Common myeloid progenitor, CD34-positive (primary cell): Measurements from ENCODE around the gene PPP1R15B.

Experiments
- CTCF ChIA-PET: fragments of 350-600 bp; sonication (Branson Sonifier 250); formaldehyde crosslinking; loops from one replicate; lab custom pipeline; 2021; ENCODE audit warnings: antibody characterized with exemption; lab: Charles Lee
- POLR2A ChIA-PET: fragments of 350-600 bp; sonication (Branson Sonifier 250); formaldehyde crosslinking; loops from one replicate; lab custom pipeline; 2021; ENCODE audit warnings: antibody characterized with exemption; lab: Charles Lee
- DNase-seq, 3 donors: peaks; one replicate each; pipeline versions ENCODE4 v3.0.0 to v3.0.0-alpha.2; 2013
- H3K27ac ChIP-seq, 2 experiments: 1 replicate in 1 of 2; 2 replicates in 1 of 2; pipeline ENCODE4 v1.7.0; 2013; ENCODE audit warnings: inconsistent platforms in 2 of 2, low read length in 2 of 2, mild to moderate bottlenecking in 2 of 2, low read depth in 1 of 2, moderate library complexity in 1 of 2; ENCODE audit not compliant: severe bottlenecking in 2 of 2, insufficient read depth in 1 of 2, poor library complexity in 1 of 2
- H3K27me3 ChIP-seq, 5 experiments: replicated peaks in 2 of 5; 1 replicate in 3 of 5; 2 replicates in 2 of 5; pipeline versions ENCODE4 v1.6.1 to v1.7.0; 2013; ENCODE audit warnings: low read length in 4 of 5, mild to moderate bottlenecking in 2 of 5, moderate library complexity in 2 of 5, inconsistent platforms in 1 of 5; ENCODE audit not compliant: insufficient read depth in 5 of 5, control insufficient read depth in 4 of 5
- H3K36me3 ChIP-seq, 4 experiments: 1 replicate in 2 of 4; 2 replicates in 2 of 4; pipeline versions ENCODE4 v1.6.1 to v1.7.0; 2013; ENCODE audit warnings: low read length in 3 of 4, control low read depth in 1 of 4, mild to moderate bottlenecking in 1 of 4; ENCODE audit not compliant: control insufficient read depth in 4 of 4, insufficient read depth in 4 of 4
- H3K4me1 ChIP-seq, 4 experiments: 1 replicate in 3 of 4; 2 replicates in 1 of 4; pipeline versions ENCODE4 v1.6.1 to v1.7.1; 2013; ENCODE audit warnings: low read length in 3 of 4, mild to moderate bottlenecking in 3 of 4, control low read depth in 1 of 4, inconsistent platforms in 1 of 4, moderate library complexity in 1 of 4; ENCODE audit not compliant: control insufficient read depth in 4 of 4, insufficient read depth in 4 of 4; ENCODE audit errors: control extremely low read depth in 1 of 4
- H3K4me3 ChIP-seq, 7 experiments: 1 replicate in 4 of 7; 2 replicates in 3 of 7; pipeline versions ENCODE4 v1.5.1 to v1.7.0; 2013; ENCODE audit warnings: mild to moderate bottlenecking in 7 of 7, low read length in 6 of 7, moderate library complexity in 6 of 7, inconsistent platforms in 2 of 7, low read depth in 2 of 7, control low read depth in 1 of 7; ENCODE audit not compliant: insufficient read depth in 4 of 7, control insufficient read depth in 1 of 7; ENCODE audit errors: extremely low read depth in 1 of 7
- H3K9me3 ChIP-seq, 5 experiments: 1 replicate in 4 of 5; 2 replicates in 1 of 5; pipeline versions ENCODE4 v1.6.1 to v1.7.1; 2013; ENCODE audit warnings: low read length in 4 of 5, mild to moderate bottlenecking in 2 of 5, inconsistent platforms in 1 of 5, low read depth in 1 of 5, moderate library complexity in 1 of 5; ENCODE audit not compliant: control insufficient read depth in 4 of 5, insufficient read depth in 2 of 5; ENCODE audit errors: control extremely low read depth in 1 of 5
- WGBS: methylation state at CpG from one replicate; pipeline ENCODE4 v1.1.5; 2013; ENCODE audit not compliant: insufficient coverage; 5-methylcytosine and 5-hydroxymethylcytosine counted together

The PPP1R15B gene

DNA sequence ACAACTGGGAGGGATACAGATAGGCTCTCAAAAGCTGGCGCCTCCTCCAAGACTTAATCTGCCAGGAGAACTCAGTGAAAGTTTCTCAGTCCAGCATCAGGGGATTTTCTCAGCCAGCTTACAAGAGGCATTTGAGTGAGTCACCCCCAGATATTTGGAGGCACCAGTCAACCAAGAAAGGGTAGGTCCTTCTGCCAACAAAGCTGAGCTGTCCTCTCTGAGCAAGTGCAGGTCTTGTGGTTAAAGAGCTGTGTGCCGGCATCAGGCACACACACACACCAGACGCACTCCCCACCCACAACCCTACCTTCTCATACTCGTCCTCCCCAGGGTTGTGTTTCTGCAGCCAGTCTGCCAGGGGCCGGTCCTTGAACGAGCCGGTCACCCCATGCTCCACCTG, 27.0 kb upstream of the PPP1R15B start:
- WGBS: 93% methylated on average over 3 of the region's 7 CpGs
- POLR2A ChIA-PET: interaction anchor here (0.6 kb wide), 1 partner anchor 1611 kb away, joined by 4 read pairs; no protein-coding TSS in a partner anchor
- DNase-seq: no peak
- Histone ChIP-seq H3K9me3 (no peaks in the 10 kb centered on the region), H3K27me3 (no peaks in the 10 kb centered on the region), H3K27ac (no peak overlapping the region), H3K4me1 (no peaks in the 10 kb centered on the region), H3K4me3 (no peak overlapping the region), H3K36me3 (peaks cover 23 to 82% (median 54%) of the 10 kb centered on the region in 4 experiments)
- CTCF ChIA-PET: interaction anchor here (0.9 to 26.4 kb wide), 8 partner anchors 6 to 62 kb away, joined by 3 to 916 read pairs (median 108); partner anchors contain the start of gene PIK3C2B

DNA sequence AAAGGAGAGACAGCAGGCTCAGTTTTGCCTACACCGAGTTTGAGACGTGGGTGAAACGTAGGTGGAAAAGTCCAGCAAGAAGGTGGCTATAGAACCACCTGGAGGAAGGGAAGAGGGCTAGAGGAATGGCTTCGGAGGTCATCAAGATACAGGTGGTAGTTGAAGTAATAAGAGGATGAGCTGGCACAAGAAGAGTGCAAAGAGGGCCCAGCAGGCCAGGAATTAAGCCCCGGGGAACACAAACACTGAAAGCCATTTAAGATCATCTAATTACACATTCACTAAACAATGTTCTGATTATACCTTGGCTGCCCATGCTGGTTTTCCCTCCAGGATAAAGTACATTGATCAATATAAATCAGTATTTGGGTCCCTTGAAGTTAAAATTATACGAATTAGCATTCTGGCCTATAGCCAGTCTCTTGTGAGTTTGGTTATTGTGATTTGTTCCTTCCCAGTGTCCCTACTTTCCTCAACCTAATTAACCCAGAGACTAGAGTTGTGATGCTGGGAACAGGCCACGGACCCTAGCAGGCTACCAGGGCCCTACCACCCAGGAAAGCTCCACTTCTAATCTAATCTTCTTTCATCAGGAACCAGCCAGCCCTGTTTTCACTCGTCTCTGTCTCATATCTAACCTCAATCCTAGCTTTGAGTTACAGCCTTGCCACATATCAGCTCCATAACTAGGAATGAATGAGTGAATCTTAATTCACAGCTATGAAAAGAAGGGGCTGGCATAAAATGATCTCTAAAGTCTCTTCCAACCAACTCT, 26.4 kb upstream of the PPP1R15B start:
- 100% methylated on average over 4 of the region's 8 CpGs for whole genome bisulfite sequencing
- ChIA-PET CTCF (interaction anchor here (0.8 to 26.4 kb wide), 8 partner anchors 6 to 62 kb away, joined by 3 to 916 read pairs (median 108); partner anchors contain the start of gene PIK3C2B), POLR2A (no interaction called here)
- Histone ChIP-seq H3K27me3 (no peaks in the 10 kb centered on the region), H3K27ac (no peak overlapping the region), H3K4me3 (no peak overlapping the region), H3K9me3 (no peaks in the 10 kb centered on the region), H3K36me3 (peaks cover 16 to 82% (median 55%) of the 10 kb centered on the region in 4 experiments), H3K4me1 (no peaks in the 10 kb centered on the region)
- no peak for DNase-seq

DNA sequence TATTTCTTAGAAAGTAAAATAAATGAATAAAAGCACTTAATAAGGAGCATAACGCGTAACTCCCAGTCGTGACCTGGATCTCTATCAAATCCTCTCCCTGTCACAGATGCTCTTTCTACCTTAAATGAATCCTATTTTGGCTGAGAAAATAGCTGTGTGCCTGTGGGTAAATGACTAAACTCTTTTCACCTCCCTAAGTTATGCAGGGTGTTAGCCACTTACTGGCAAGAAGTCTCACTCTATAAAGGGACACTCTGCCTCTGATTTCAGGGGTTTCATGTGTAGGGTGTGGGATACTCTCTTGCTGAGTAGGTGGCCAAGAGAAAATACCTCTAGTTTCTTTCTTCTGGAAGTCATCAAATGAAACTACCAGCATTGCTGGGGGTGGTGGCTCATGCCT, 24.3 kb upstream of the PPP1R15B start:
- WGBS: no CpG with 5 or more reads among the region's 3 CpGs
- H3K4me3 ChIP-seq: no peak overlapping the region
- H3K27me3 ChIP-seq: no peaks in the 10 kb centered on the region
- ChIA-PET POLR2A (no interaction called here), CTCF (interaction anchor here (0.8 to 26.4 kb wide), 4 partner anchors 9 to 95 kb away, joined by 3 to 916 read pairs (median 114); partner anchors contain the start of gene PIK3C2B)
- peaks cover 11 to 80% (median 46%) of the 10 kb centered on the region in 4 experiments for H3K36me3 ChIP-seq
- DNase-seq: no peak
- H3K4me1 ChIP-seq: no peaks in the 10 kb centered on the region
- H3K27ac ChIP-seq: no peak overlapping the region
- H3K9me3 ChIP-seq: no peaks in the 10 kb centered on the region

GRCh38 chr1:204435381-204435831, 23.8 kb upstream of the PPP1R15B start:
- H3K4me1 ChIP-seq: no peaks in the 10 kb centered on the region
- H3K9me3 ChIP-seq: no peaks in the 10 kb centered on the region
- H3K27ac ChIP-seq: no peak overlapping the region
- no peak overlapping the region for H3K4me3 ChIP-seq
- no peak for DNase-seq
- POLR2A ChIA-PET: no interaction called here
- no peaks in the 10 kb centered on the region for H3K27me3 ChIP-seq
- CTCF ChIA-PET: interaction anchor here (0.8 to 26.4 kb wide), 6 partner anchors 10 to 95 kb away, joined by 3 to 916 read pairs (median 10); partner anchors contain the start of gene PIK3C2B
- WGBS: 100% methylated on average over 1 of the region's 4 CpGs
- peaks cover 11 to 78% (median 45%) of the 10 kb centered on the region in 4 experiments for H3K36me3 ChIP-seq

- CTCF ChIA-PET: interaction anchor here (1.4 to 26.4 kb wide), 7 partner anchors 11 to 66 kb away, joined by 3 to 916 read pairs (median 15); partner anchors contain the start of gene PIK3C2B
- H3K4me1 ChIP-seq: no peaks in the 10 kb centered on the region
- H3K9me3 ChIP-seq: no peaks in the 10 kb centered on the region
- WGBS: 98% methylated on average over 9 of the region's 9 CpGs
- no peak overlapping the region for H3K27ac ChIP-seq
- H3K27me3 ChIP-seq: no peaks in the 10 kb centered on the region
- POLR2A ChIA-PET: no interaction called here
- H3K4me3 ChIP-seq: no peak overlapping the region
- H3K36me3 ChIP-seq: peaks cover 13 to 77% (median 45%) of the 10 kb centered on the region in 4 experiments
- DNase-seq: no peak
Measured at GRCh38 chr1:204434116-204434755, 22.6 kb upstream of the PPP1R15B start.

DNA sequence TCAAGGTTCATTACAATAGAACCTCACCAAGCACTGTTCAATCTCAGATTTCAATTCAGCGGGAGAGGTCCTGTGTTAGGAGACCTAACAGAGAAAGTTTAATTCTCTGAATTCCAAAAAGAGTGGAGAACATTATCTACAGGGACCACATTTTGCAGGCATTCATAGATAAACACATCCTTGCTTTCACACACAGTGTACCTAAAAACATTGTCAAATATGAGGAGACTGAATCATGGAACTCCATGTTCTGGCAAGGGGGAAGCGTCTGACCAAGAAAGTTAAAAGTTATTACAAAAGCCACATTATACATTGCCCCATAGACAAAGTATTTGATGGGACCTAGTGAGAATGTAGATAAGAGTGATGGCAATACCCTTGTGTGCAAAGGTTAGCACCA, 21.1 kb upstream of the PPP1R15B start:
- WGBS: 100% methylated on average over 1 of the region's 2 CpGs

More for the DNA sequence above, 21.1 kb upstream of the PPP1R15B start:
- H3K36me3 ChIP-seq: peaks cover 11 to 71% (median 45%) of the 10 kb centered on the region in 4 experiments
- no peak overlapping the region for H3K27ac ChIP-seq
- H3K4me3 ChIP-seq: no peak overlapping the region
- ChIA-PET CTCF (interaction anchor here (1.2 to 26.4 kb wide), 11 partner anchors 11 to 68 kb away, joined by 3 to 916 read pairs (median 8); partner anchors contain the start of gene PIK3C2B), POLR2A (no interaction called here)
- no peaks in the 10 kb centered on the region for H3K27me3 ChIP-seq
- DNase-seq: no peak
- H3K4me1 ChIP-seq: no peaks in the 10 kb centered on the region
- no peaks in the 10 kb centered on the region for H3K9me3 ChIP-seq
